Ascending aorta (tissue), 2 donors: ENCODE data around the gene CKB. TPM values are rescaled to one million over a fixed set of nuclear protein-coding genes. Genes with fewer than 3 reads are reported as not detected.
A peak's percentile ranks its signal among the peaks of the same experiment; 100 is the strongest.

Experiments used
- DNase-seq, 2 donors: peaks; one replicate each; pipeline ENCODE4 v3.0.0-alpha.2; 2019; ENCODE audit warnings: low spot score in 2 of 2
- H3K27ac ChIP-seq, 2 donors: fragments of 200-600 bp; sonication (generic); one replicate each; pipeline ENCODE4 v1.5.1; 2016 to 2017; ENCODE audit warnings: mild to moderate bottlenecking in 1 of 2
- H3K27me3 ChIP-seq: fragments of 200-600 bp; sonication (generic); one replicate; pipeline ENCODE4 v1.5.1; 2017
- H3K36me3 ChIP-seq, 2 donors: fragments of 200-600 bp; sonication (generic); one replicate each; pipeline ENCODE4 v1.5.1; 2016
- H3K4me1 ChIP-seq, 2 donors: fragments of 200-600 bp; sonication (generic); one replicate each; pipeline ENCODE4 v1.5.1; 2016 to 2017; ENCODE audit warnings: mild to moderate bottlenecking in 1 of 2
- H3K4me3 ChIP-seq, 2 donors: fragments of 200-600 bp; sonication (generic); one replicate each; pipeline ENCODE4 v1.5.1; 2016 to 2017; ENCODE audit warnings: mild to moderate bottlenecking in 1 of 2
- H3K9me3 ChIP-seq, 2 donors: fragments of 200-600 bp; sonication (generic); one replicate each; pipeline ENCODE4 v1.5.1; 2016
- CTCF ChIP-seq, 3 experiments: fragments of 200-600 bp in 2 of 3; fragments of 450-650 bp in 1 of 3; sonication (generic) in 2 of 3; IDR thresholded peaks; one replicate each; pipeline ENCODE4 v1.5.1; 2016 to 2019; ENCODE audit warnings: antibody characterized with exemption in 3 of 3, mild to moderate bottlenecking in 1 of 3, moderate library complexity in 1 of 3
- intact Hi-C: fragments of 100-400 bp; cut with DNase I; formaldehyde crosslinking; loops from one replicate; pipeline ENCODE4 v1.15.1; 2023
- total RNA-seq: library from RNA; depleted of rRNA; stranded (reverse); fragments of >200 nt; gene quantifications from one replicate; pipeline ENCODE4 v1.1.0, GENCODE V29; 2016

The CKB gene
- total RNA-seq, 1 donor from 2014 or later, result 144 TPM

- H3K9me3 ChIP-seq, result no peaks in the 10 kb centered on the region
- intact Hi-C loops, result no loop called here
- no peak for DNase-seq
- no peaks in the 10 kb centered on the region for H3K27me3 ChIP-seq
- peaks cover 7 to 18% of the 10 kb centered on the region in 2 donors for H3K4me1 ChIP-seq
- peak overlapping the region; percentile 37 to 65 for H3K27ac ChIP-seq
- no peak for TF ChIP-seq CTCF (IDR thresholded peaks at IDR 0.05)
- H3K36me3 ChIP-seq, result peaks cover 9 to 19% of the 10 kb centered on the region in 2 donors
- peak overlapping the region in 1 of 2 donors; percentile 2 for H3K4me3 ChIP-seq
Observed at GRCh38 chr14:103532216-103533136, 9.8 kb upstream of the CKB start.

- no peak for DNase-seq
- no peaks in the 10 kb centered on the region for H3K27me3 ChIP-seq
- intact Hi-C loops, result no loop called here
- peaks cover 9 to 19% of the 10 kb centered on the region in 2 donors for H3K36me3 ChIP-seq
- peaks cover 7 to 18% of the 10 kb centered on the region in 2 donors for H3K4me1 ChIP-seq
- no peak for TF ChIP-seq CTCF (IDR thresholded peaks at IDR 0.05)
- no peaks in the 10 kb centered on the region for H3K9me3 ChIP-seq
- no peak overlapping the region for H3K27ac ChIP-seq
- no peak overlapping the region for H3K4me3 ChIP-seq
Observed at GRCh38 chr14:103531421-103532215, 9.0 kb upstream of the CKB start.

- no peak overlapping the region for H3K27ac ChIP-seq
Observed at GRCh38 chr14:103530831-103531230, 8.2 kb upstream of the CKB start.

GRCh38 chr14:103530390-103530789 is 7.8 kb upstream of the CKB start:
- H3K9me3 ChIP-seq, result no peaks in the 10 kb centered on the region
- no peak for DNase-seq
- no peak overlapping the region for H3K27ac ChIP-seq
- TF ChIP-seq CTCF (IDR thresholded peaks at IDR 0.05), result no peak
- no peaks in the 10 kb centered on the region for H3K27me3 ChIP-seq
- peaks cover 7 to 18% of the 10 kb centered on the region in 2 donors for H3K4me1 ChIP-seq
- peaks cover 9 to 12% of the 10 kb centered on the region in 2 donors for H3K36me3 ChIP-seq
- peak overlapping the region in 1 of 2 donors; percentile 90 for H3K4me3 ChIP-seq
- intact Hi-C loops, result no loop called here

More at GRCh38 chr14:103530831-103531230, 8.2 kb upstream of the CKB start:
- Histone ChIP-seq H3K9me3 (no peaks in the 10 kb centered on the region), H3K36me3 (peaks cover 9 to 15% of the 10 kb centered on the region in 2 donors), H3K27me3 (no peaks in the 10 kb centered on the region), H3K4me1 (peaks cover 7 to 18% of the 10 kb centered on the region in 2 donors), H3K4me3 (peak overlapping the region in 1 of 2 donors; percentile 90)
- DNase-seq, result no peak
- intact Hi-C loops, result no loop called here
- no peak for TF ChIP-seq CTCF (IDR thresholded peaks at IDR 0.05)

GRCh38 chr14:103529383-103530365 is 7.0 kb upstream of the CKB start:
- peak overlapping the region; percentile 84 to 87 for H3K27ac ChIP-seq
- DNase-seq, result no peak
- peaks cover 4 to 7% of the 10 kb centered on the region in 2 donors for H3K36me3 ChIP-seq
- H3K4me3 ChIP-seq, result peak overlapping the region; percentile 76 to 90
- intact Hi-C loops, result no loop called here
- no peaks in the 10 kb centered on the region for H3K27me3 ChIP-seq
- TF ChIP-seq CTCF (IDR thresholded peaks at IDR 0.05), result no peak
- no peaks in the 10 kb centered on the region for H3K9me3 ChIP-seq
- peaks cover 7 to 18% of the 10 kb centered on the region in 2 donors for H3K4me1 ChIP-seq
